CD4-positive, alpha-beta T cell treated with Interleukin-15 for 4 hours (primary cell): ENCODE results near the gene LRRC61.

Experiments used
- DNase-seq: peaks from one replicate; pipeline ENCODE4 v3.0.0-alpha.2; 2020; ENCODE audit warnings: low spot score

Gene LRRC61

GRCh38 chr7:150332852-150333635 lies 9.9 kb downstream of the LRRC61 start:
- no peak for DNase-seq

GRCh38 chr7:150333659-150334058 lies 10.5 kb downstream of the LRRC61 start:
- DNase-seq = no peak

GRCh38 chr7:150334108-150334507 lies 11.0 kb downstream of the LRRC61 start:
- no peak for DNase-seq

- no peak for DNase-seq
These were observed 12.1 kb downstream of the LRRC61 start for GRCh38 chr7:150335108-150335773.

- DNase-seq = no peak
These were observed 12.6 kb downstream of the LRRC61 start for GRCh38 chr7:150335774-150336112.

GRCh38 chr7:150336746-150337145 lies 13.6 kb downstream of the LRRC61 start:
- no peak for DNase-seq

GRCh38 chr7:150337179-150337578 lies 14.0 kb downstream of the LRRC61 start:
- no peak for DNase-seq

- no peak for DNase-seq
These were observed 14.5 kb downstream of the LRRC61 start for GRCh38 chr7:150337659-150338081.

- DNase-seq = no peak
These were observed 15.1 kb downstream of the LRRC61 start for GRCh38 chr7:150338166-150338829.

- no peak for DNase-seq
These were observed 16.3 kb downstream of the LRRC61 start for GRCh38 chr7:150339409-150339809.

GRCh38 chr7:150340024-150340749 lies 17.0 kb downstream of the LRRC61 start:
- no peak for DNase-seq

GRCh38 chr7:150340875-150341262 lies 17.7 kb downstream of the LRRC61 start:
- no peak for DNase-seq

GRCh38 chr7:150341263-150342120 lies 18.3 kb downstream of the LRRC61 start, which contains the start of gene RARRES2:
Gene RARRES2, minus strand, starts transcription at chr7:150341629. Its CDS starts 1,020 bp downstream, at chr7:150340609.
- no peak for DNase-seq

- DNase-seq = no peak
These were observed 18.9 kb downstream of the LRRC61 start for GRCh38 chr7:150342121-150342408.

- DNase-seq = no peak
These were observed 20.1 kb downstream of the LRRC61 start for GRCh38 chr7:150343225-150343624.

- no peak for DNase-seq
These were observed 21.1 kb downstream of the LRRC61 start for GRCh38 chr7:150344299-150344698.

- no peak for DNase-seq
These were observed 21.9 kb downstream of the LRRC61 start for GRCh38 chr7:150345012-150345411.

- DNase-seq = no peak
These were observed 23.8 kb downstream of the LRRC61 start for GRCh38 chr7:150346922-150347321.

GRCh38 chr7:150351587-150352194 lies 28.5 kb downstream of the LRRC61 start:
- DNase-seq = no peak

- DNase-seq = no peak
These were observed 32.5 kb downstream of the LRRC61 start for GRCh38 chr7:150355666-150356059.

GRCh38 chr7:150356265-150356897 lies 33.2 kb downstream of the LRRC61 start:
- peak; percentile 53 for DNase-seq
